ENCODE results near the gene IFTAP. TPM values are rescaled to one million over a fixed set of nuclear protein-coding genes. Genes with fewer than 3 reads are reported as not detected.

The IFTAP gene
- total and polyA plus RNA-seq, 2 of the 13 experiments (the other 11 are each of a cell fraction or from before 2014, with no cell fraction given), result 11.3 to 29.4 TPM

DNA sequence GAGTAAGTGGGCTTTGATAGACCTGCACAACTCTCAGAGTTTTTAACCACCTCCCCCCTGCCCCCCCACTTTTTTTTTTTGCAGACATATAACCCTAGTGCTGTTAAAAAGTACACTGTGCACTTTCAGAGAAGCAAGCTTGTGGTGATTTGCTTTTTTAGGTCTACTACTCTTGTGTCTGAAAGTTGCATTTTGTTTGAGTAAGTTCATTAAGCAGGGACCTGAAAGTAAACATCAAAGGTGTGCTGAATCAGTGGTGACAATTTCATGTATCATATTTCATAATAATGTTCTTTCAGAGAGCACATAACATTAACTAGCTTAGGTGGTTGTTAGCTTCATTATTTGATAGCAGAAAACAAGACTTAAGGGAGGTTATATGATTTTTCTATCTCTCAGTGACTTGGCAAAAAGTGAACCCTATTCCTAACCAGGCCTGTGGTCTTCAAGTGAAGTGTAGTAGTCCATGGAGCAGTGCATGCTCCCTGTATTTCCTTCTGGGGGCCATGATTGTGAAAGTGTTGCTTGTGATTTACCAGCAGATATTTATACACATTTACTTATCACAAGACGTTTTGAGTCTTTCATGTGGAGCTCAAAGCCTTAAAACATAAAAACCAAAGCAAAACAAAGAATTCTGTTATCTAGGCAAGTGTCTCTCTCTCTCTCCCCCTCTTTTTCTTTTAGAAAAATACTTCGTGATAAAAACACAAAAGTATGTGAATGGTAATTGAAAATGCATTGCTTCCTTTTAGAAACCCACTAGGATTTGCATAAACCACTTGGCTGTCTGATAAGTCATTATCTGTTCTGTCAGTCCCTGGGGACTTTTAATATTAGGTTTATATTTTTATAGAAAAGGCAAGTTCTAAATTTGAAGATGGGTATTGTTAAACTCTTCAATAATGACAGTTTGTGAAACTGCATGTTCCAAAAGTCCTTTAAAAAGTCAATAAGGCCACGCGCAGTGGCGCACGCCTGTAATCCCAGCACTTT, 11.2 kb downstream of the IFTAP start:
- ChIA-PET POLR2A (no interaction called here), CTCF (ENCODE audit: low intra/inter-chr PET ratio, low total read pairs) (no interaction called here)
- no peaks in the 10 kb centered on the region for H3K4me1 ChIP-seq (ENCODE audit: insufficient read depth, low read length)
- no peaks in the 10 kb centered on the region for H4K20me1 ChIP-seq (ENCODE audit: insufficient read depth, low read length)
- no peak for ATAC-seq
- BruUV-seq (replicated peaks), result no TSS peak
- WGBS (ENCODE audit: low lambda C conversion rate), result 74% methylated on average over 6 of the region's 6 CpGs
- no peak overlapping the region for H3K9ac ChIP-seq (ENCODE audit: insufficient read depth, low read depth, low read length)
- in situ Hi-C loops (cut with HindIII; ENCODE audit: extremely low pct_ligation_motif_present, low pct_unique_long_range_greater_than_20kb) (no loop called here), intact Hi-C loops (cut with micrococcal nuclease; ENCODE audit: unreplicated experiment) (no loop called here)
- H3K27me3 ChIP-seq (ENCODE audit: control insufficient read depth in 1 of 2, insufficient read depth in 2 of 2, low read length in 2 of 2), result no peaks in the 10 kb centered on the region
- no peaks in the 10 kb centered on the region for H3K9me3 ChIP-seq (ENCODE audit: low read length)
- no peak overlapping the region for H2AFZ ChIP-seq (ENCODE audit: low read length)
- H3K36me3 ChIP-seq (replicated peaks in 1 of 2; ENCODE audit: control insufficient read depth in 1 of 2, insufficient read depth in 2 of 2, low read length in 2 of 2), result no peaks in the 10 kb centered on the region
- DNase-seq (ENCODE audit: low spot score), result no peak
- no peak overlapping the region for H3K4me3 ChIP-seq (replicated peaks in 1 of 3; ENCODE audit: insufficient read depth in 1 of 3, low read depth in 2 of 3, low read length in 3 of 3)
- H3K79me2 ChIP-seq (ENCODE audit: insufficient read depth, low read length), result no peaks in the 10 kb centered on the region
- FAIRE-seq, result no peak
- H3K4me2 ChIP-seq (ENCODE audit: low read depth, low read length), result no peak overlapping the region
- H3K27ac ChIP-seq (ENCODE audit: extremely low read length, insufficient read depth, low read length), result no peak overlapping the region
- TF ChIP-seq POLR2G (IDR thresholded peaks at IDR 0.05; ENCODE audit: low read depth, low read length) (no peak), GZF1 (CRISPR knock-in tag; IDR thresholded peaks at IDR 0.05) (no peak), ZBTB1 (CRISPR knock-in tag; IDR thresholded peaks at IDR 0.05; ENCODE audit: borderline replicate concordance) (no peak), AGO1 (IDR thresholded peaks at IDR 0.05; ENCODE audit: low read depth, low read length, poor library complexity, severe bottlenecking) (no peak), RFXAP (CRISPR knock-in tag; IDR thresholded peaks at IDR 0.05; ENCODE audit: borderline replicate concordance) (no peak), ZNF496 (CRISPR knock-in tag; IDR thresholded peaks at IDR 0.05; ENCODE audit: insufficient replicate concordance) (no peak), ZNF317 (CRISPR knock-in tag; IDR thresholded peaks at IDR 0.05) (no peak), ISX (CRISPR knock-in tag; conservative IDR thresholded peaks at IDR 0.05) (no peak), TOE1 (CRISPR knock-in tag; IDR thresholded peaks at IDR 0.05) (no peak), FOXA3 (CRISPR knock-in tag; IDR thresholded peaks at IDR 0.05) (no peak), MEF2D (CRISPR knock-in tag; IDR thresholded peaks at IDR 0.05) (no peak), ZFP36L1 (CRISPR knock-in tag; IDR thresholded peaks at IDR 0.05) (no peak)
- TF ChIP-seq, protein P1, sequence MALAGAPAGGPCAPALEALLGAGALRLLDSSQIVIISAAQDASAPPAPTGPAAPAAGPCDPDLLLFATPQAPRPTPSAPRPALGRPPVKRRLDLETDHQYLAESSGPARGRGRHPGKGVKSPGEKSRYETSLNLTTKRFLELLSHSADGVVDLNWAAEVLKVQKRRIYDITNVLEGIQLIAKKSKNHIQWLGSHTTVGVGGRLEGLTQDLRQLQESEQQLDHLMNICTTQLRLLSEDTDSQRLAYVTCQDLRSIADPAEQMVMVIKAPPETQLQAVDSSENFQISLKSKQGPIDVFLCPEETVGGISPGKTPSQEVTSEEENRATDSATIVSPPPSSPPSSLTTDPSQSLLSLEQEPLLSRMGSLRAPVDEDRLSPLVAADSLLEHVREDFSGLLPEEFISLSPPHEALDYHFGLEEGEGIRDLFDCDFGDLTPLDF (CRISPR knock-in tag; IDR thresholded peaks at IDR 0.05), result no peak
- TF ChIP-seq, protein P2, sequence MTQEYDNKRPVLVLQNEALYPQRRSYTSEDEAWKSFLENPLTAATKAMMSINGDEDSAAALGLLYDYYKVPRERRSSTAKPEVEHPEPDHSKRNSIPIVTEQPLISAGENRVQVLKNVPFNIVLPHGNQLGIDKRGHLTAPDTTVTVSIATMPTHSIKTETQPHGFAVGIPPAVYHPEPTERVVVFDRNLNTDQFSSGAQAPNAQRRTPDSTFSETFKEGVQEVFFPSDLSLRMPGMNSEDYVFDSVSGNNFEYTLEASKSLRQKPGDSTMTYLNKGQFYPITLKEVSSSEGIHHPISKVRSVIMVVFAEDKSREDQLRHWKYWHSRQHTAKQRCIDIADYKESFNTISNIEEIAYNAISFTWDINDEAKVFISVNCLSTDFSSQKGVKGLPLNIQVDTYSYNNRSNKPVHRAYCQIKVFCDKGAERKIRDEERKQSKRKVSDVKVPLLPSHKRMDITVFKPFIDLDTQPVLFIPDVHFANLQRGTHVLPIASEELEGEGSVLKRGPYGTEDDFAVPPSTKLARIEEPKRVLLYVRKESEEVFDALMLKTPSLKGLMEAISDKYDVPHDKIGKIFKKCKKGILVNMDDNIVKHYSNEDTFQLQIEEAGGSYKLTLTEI (CRISPR knock-in tag; conservative IDR thresholded peaks at IDR 0.05), result no peak
- TF ChIP-seq, protein P3, sequence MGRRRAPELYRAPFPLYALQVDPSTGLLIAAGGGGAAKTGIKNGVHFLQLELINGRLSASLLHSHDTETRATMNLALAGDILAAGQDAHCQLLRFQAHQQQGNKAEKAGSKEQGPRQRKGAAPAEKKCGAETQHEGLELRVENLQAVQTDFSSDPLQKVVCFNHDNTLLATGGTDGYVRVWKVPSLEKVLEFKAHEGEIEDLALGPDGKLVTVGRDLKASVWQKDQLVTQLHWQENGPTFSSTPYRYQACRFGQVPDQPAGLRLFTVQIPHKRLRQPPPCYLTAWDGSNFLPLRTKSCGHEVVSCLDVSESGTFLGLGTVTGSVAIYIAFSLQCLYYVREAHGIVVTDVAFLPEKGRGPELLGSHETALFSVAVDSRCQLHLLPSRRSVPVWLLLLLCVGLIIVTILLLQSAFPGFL (CRISPR knock-in tag; IDR thresholded peaks at IDR 0.05), result no peak
- TF ChIP-seq, protein P4, sequence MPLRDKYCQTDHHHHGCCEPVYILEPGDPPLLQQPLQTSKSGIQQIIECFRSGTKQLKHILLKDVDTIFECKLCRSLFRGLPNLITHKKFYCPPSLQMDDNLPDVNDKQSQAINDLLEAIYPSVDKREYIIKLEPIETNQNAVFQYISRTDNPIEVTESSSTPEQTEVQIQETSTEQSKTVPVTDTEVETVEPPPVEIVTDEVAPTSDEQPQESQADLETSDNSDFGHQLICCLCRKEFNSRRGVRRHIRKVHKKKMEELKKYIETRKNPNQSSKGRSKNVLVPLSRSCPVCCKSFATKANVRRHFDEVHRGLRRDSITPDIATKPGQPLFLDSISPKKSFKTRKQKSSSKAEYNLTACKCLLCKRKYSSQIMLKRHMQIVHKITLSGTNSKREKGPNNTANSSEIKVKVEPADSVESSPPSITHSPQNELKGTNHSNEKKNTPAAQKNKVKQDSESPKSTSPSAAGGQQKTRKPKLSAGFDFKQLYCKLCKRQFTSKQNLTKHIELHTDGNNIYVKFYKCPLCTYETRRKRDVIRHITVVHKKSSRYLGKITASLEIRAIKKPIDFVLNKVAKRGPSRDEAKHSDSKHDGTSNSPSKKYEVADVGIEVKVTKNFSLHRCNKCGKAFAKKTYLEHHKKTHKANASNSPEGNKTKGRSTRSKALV (CRISPR knock-in tag; IDR thresholded peaks at IDR 0.05), result no peak
- TF ChIP-seq, protein P5, sequence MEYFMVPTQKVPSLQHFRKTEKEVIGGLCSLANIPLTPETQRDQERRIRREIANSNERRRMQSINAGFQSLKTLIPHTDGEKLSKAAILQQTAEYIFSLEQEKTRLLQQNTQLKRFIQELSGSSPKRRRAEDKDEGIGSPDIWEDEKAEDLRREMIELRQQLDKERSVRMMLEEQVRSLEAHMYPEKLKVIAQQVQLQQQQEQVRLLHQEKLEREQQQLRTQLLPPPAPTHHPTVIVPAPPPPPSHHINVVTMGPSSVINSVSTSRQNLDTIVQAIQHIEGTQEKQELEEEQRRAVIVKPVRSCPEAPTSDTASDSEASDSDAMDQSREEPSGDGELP (IDR thresholded peaks at IDR 0.05; ENCODE audit: borderline replicate concordance, low read depth), result no peak

All from HepG2 (cell line).